Renal cortical epithelial cell (primary cell): ENCODE measurements around the gene FAU. TPM values are rescaled to one million over a fixed set of nuclear protein-coding genes. Genes with fewer than 3 reads are reported as not detected.
A peak's percentile ranks its signal among the peaks of the same experiment; 100 is the strongest.
"Not testable (repeated sequence)": the region's sequence is repeated elsewhere in the genome, so short reads cannot be mapped to it uniquely, and the experiment has no call there.

Source experiments
- DNase-seq: peaks from one replicate; pipeline ENCODE4 v3.0.0-alpha.2; 2011; ENCODE audit warnings: low read depth
- total RNA-seq: library from RNA; depleted of rRNA; stranded (reverse); fragments of >200 nt; gene quantifications from 2 replicates; pipeline ENCODE4 v1.2.3, GENCODE V29; 2014

The FAU gene
- total RNA-seq, 1 donor from 2014 or later = 166 TPM

DNA sequence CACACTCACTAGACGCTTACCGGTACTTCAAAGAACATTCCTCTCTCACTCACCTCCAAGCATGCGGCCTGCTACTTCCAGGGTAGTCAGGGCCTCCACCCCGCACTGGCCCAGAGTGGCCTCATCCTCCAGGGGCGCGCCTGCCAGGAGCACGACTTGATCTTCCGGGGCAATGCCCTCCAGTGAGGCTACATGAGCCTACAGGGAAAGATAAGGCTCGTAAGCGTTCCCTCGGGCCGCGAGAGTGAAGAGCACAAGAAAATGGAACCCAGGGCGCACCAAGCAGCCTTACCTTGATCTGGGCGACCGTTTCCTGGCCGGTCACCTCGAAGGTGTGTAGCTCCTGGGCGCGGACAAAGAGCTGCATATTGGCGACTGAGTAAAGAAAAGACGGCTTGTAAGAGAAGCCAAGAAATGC lies 478 bp downstream of the FAU start:
- no peak for DNase-seq

GRCh38 chr11:65120831-65121230 lies 1.1 kb downstream of the FAU start:
- DNase-seq = no peak

- no peak for DNase-seq
Observed at GRCh38 chr11:65119670-65119995, 2.3 kb downstream of the FAU start.

GRCh38 chr11:65118891-65119669 lies 2.9 kb downstream of the FAU start:
- DNase-seq = not testable (repeated sequence)

- no peak for DNase-seq
Observed at GRCh38 chr11:65118097-65118837, 3.7 kb downstream of the FAU start.

DNA sequence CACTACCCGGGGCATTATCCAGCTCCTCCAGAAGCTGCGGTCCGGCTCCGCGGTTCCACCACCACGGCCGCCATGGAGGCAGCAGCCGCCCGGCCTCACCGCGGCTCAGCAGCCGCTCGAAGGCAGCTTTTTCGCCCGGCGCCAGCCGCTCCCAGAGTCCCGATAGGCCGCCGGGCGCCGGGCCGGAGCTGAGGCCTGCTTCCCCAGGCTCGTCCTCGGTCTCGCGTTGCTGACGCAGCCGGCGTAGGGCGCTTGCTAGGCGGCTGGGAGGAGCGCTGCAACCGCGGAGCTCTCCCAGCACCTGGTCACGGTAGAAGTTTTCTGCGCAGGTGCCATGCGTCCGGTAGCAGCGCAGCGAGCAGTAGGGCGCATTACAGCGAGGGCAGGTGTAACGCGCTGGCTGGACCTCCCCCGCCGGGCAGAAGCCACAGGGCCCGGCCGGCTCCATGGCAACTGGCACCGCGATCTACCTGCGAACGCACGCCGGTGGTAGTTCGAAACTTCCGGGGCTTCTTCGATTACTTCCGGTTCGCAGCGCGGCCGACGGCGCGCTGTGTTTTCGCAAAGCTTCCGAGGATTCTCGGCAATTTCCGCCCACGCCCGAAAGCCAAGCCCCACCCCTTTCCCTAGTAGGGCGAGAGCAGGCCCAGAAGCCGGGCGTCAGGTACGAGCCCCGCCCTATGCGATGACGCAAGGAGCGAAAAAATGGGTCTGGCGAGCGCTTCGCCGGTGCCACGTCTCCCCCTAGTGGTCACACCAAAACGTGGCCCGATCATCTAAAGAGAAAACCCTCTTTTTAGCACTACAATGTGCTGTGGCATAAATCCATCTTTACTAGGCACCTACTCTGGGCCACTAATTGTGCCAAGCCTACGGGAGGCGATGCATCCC lies 4.5 kb downstream of the FAU start, which contains the start of gene ZNHIT2:
Gene ZNHIT2, minus strand, starts transcription at position 496 of the 891 bp plus-strand sequence. Its CDS starts 48 bp downstream, at position 448.
- DNase-seq = peak; percentile 95

DNA sequence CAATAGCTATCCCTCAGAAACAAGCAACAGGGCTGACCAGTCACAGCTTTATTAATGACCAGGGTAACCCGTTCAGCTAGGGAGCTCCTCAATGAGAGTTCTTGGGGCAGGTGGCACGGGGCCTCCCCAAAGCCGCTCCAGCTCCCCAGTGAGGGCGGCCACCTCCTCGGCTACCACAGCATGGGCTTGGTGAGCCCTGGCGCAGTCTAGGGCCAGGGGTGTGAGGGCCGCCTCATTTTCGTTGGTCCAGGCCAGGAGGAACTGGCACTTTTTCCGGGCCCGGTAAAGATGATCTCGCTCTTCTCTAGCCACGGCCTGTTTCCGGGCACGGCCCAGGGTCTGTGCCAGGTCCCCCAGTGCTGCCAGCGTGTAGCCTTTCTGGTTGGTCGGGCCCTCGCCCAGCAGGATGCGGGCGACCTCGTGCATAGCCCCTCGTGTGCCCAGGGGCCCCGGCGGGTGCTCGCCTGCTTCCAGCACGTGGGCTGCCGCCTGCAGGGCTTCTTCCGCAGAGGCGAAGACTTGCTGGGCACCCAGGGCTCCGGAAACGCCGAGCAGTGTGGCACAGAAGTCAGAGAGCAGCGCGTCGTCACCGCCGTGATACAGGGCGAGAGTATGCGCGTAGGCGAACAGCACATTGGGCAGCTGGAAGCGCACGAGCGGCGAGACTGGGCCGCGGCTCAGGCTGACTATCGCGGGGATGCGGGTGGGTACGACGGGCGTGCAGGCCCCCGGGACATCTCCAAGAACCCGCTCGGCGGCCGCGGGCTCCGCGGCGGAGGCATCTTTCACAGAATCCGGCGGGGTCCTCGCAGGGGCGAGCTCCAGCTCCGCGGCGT lies 5.3 kb downstream of the FAU start:
- peak; percentile 38 for DNase-seq

DNA sequence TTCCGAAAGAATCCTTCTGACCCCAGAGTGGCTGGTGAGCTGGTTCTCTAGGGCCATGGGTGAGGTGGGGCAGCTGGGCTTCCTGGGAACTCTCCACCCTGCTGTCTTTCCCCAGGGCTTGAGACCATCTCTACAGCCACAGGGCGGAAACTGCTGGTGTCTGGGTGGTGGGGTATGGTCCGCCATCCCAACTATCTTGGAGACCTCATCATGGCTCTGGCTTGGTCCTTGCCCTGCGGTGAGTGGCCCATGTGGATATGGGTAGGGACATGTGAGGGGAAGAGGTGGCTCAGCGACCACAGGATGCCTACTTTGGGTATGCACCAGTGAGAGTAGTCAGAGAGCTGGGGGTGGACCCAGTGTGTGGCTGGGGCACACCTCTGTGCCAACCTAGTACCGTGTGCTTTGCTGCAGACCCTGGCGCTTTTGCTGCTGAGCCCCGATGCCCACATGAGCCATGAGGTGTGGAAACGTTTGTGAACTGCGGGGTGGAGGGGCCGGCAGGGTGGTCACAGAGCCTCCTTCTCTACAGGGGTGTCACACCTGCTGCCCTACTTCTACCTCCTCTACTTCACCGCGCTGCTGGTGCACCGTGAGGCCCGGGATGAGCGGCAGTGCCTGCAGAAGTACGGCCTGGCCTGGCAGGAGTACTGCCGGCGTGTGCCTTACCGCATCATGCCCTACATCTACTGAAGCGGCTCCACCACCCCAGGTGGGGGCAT lies 6.4 kb downstream of the FAU start:
- no peak for DNase-seq

DNA sequence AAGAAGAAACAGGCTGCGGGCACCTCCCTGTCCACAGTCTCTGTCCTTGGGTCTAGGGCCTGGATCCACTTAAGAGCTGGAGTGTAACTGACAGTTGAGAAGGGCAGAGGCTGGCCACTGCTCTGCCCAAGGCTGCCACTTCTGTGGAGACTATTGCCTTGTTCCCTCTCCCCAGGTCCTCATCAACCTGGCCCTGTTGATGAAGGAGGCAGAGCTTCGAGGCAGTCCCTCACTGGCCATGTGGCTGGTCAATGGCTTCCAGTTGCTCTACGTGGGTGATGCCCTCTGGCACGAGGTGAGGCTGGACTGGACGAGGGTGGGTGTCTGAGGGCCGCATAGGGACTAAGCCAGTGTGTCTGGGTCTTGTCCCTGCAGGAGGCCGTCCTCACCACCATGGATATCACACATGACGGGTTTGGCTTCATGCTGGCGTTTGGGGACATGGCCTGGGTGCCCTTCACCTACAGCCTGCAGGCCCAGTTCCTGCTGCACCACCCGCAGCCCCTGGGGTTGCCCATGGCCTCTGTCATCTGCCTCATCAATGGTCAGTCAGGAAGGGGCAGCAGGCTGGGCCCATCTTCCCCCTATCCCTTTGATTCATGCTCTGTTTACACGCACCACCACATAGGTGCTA lies 7.3 kb downstream of the FAU start:
- DNase-seq = no peak

DNA sequence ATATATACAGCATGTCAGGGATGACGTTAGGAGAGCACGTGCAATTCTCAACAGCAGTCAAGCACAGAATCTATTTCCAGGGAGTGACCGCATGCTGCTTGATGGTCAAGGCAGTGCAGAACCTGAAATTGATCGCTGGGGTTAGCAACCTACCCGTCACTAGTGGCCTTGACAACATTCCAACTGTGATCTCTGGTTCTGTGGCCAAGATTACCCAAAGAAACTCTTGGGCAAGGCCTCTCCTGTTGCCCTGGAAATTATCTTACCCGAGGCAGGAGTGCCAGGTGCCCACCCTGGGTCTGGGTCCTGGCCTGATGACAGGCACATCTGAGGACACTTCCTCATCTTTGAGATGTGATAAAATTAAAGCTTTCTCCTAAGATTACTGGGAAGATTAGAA lies 8.1 kb downstream of the FAU start:
- peak; percentile 38 for DNase-seq

GRCh38 chr11:65113361-65113756 lies 8.6 kb downstream of the FAU start:
- DNase-seq = peak; percentile 43

- DNase-seq = no peak
Observed at GRCh38 chr11:65112546-65113360, 9.2 kb downstream of the FAU start.

DNA sequence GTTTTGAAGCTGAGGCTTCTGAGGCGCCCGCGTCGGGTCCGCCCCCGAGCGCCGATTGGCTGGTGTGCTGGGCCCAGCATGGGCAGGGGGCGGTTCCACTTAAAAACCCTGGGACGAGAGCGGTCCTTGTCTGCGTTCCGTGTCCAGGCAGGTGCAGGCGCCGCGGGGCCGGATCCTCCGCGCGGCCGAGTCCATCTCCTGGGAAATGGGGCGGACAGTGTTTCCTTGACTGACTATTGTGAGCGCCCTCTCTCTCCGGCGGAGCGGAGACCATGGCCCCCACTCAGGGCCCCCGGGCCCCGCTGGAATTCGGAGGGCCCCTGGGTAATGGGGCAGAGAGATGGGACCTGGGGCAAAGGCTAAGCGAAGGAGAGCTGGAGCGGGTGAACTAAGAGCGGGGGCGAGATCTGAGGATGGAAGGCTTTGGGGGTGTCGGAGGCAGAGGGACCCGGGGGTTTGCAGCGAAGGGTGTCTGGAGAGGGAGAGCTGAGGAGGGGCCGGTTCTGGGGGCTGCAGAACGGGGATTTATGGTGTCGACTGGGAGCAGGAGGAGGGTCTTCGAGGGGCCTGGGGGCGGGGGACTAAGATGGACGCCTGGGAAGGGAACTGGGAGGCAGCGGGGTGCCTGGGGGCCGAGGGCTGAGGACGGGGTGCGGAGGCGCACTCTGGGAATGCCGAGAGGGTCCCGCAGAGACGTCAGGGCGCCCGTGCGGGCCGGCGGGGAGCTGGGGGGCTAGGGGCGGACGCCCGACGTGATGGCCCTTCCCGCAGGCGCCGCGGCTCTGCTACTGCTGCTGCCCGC lies 10.0 kb downstream of the FAU start, which contains the start of gene TM7SF2:
Gene TM7SF2, plus strand, starts transcription at position 129 of the 802 bp plus-strand sequence. Its CDS starts 144 bp downstream, at position 273.
- DNase-seq = peak; percentile 81

DNA sequence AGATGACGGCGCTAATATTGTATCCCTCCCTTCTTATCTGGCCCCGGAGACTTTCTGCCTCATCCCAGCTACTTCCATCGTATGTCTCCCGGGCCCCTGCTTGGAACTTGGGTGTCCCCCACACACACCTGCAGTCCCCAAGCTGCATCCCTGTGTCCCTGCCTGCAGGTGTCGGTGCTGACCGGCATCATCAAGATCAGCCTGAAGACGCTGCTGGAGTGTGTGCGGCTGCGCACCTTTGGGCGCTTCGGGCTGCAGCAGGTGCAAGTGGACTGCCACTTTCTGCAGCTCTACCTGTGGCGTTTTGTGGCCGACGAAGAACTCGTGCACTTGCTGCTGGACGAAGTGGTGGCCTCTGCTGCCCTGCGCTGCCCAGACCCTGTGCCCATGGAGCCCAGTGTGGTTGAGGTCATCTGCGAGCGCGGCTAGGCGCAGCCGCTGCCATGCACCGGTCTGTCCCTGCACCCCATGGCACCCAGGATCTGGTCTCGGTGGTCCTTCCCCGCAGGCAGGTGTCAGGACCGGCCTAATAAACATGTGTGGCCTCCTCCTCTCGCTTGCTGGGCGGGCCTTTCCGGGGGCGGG lies 10.7 kb downstream of the FAU start:
- no peak for DNase-seq

- peak; percentile 70 for DNase-seq
Observed at GRCh38 chr11:65110354-65110861, 11.5 kb downstream of the FAU start.

DNA sequence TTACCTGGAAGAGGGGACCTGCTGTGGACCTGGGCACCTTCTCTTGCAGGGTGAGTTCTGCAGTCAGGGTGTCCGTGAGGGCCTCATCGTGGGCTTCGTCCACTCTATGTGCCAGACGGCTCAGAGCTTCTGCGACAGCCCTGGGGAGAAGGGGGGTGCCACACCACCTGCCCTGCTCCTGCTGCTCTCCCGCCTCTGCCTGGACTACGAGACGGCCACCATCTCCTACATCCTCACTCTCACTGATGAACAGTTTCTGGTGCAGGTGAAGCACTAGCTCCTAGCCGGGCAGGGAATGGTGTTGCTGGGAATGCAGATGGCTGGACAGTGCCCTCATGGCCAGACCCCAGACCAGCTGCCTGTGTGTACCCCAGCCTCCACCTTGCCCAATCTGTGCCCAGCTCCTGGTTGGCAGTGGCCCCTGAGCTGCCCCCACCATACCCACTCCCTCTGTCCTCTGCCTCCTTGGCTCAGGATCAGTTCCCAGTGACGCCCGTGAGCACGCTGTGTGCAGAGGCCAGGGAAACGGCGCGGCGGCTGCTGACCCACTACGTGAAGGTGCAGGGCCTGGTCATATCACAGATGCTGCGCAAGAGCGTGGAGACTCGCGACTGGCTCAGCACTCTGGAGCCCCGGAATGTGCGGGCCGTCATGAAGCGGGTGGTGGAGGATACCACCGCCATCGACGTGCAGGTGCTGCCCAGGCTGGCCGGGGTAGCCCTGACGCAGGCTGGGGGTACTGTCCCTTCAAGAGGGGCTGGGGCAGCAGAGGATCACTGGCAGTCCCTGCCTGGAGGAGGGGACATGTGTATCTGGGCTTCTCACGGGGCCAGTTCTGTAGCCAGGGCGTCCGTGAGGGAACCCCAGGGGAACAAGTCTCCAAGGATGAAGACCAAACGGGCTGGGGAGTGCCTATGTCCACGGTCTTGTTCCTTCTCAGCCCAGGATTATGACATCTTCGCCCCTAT lies 12.4 kb downstream of the FAU start:
- DNase-seq = no peak
